GM12878 (cell line): Measurements from ENCODE around the gene NKTR. TPM values are rescaled to one million over a fixed set of nuclear protein-coding genes. Genes with fewer than 3 reads are reported as not detected.

Source experiments
- ATAC-seq: fragments of 200-7000 bp; cut with Tn5 transposase; 3 replicates; pipeline ENCODE4 v1.9.1; 2020; ENCODE audit warnings: mild to moderate bottlenecking, moderate library complexity
- Bru-seq: library from RNA; stranded (reverse); fragments of 400-500 nt; gene quantifications from one replicate; lab custom pipeline; 2021; lab: Mats Ljungman, UMichigan
- BruChase-seq, 2 experiments: library from RNA; stranded (reverse); fragments of 400-500 nt; gene quantifications; one replicate each; lab custom pipeline; 2021; lab: Mats Ljungman, UMichigan
- BruUV-seq: library from RNA; stranded (reverse); fragments of 400-500 nt; replicated peaks from 2 replicates; lab custom pipeline; 2021; lab: Mats Ljungman, UMichigan
- CTCF ChIA-PET: fragments of 300-600 bp; sonication (Branson Sonifier 250); formaldehyde crosslinking; extraction: SDS; loops from one replicate; lab custom pipeline; 2021; ENCODE audit warnings: inconsistent platforms; lab: Yijun Ruan, JAX
- POLR2A ChIA-PET: fragments of 350-600 bp; formaldehyde crosslinking; extraction: SDS; loops from one replicate; lab custom pipeline; 2021; ENCODE audit warnings: inconsistent platforms; lab: Charles Lee
- RAD21 ChIA-PET: fragments of 300-600 bp; sonication (Branson Sonifier 250); formaldehyde crosslinking; loops from one replicate; lab custom pipeline; 2023; ENCODE audit warnings: antibody characterized with exemption; ENCODE audit not compliant: unreplicated experiment; lab: Charles Lee
- SMC1A ChIA-PET: fragments of 300-600 bp; sonication (Branson Sonifier 250); formaldehyde crosslinking; loops from one replicate; lab custom pipeline; 2023; ENCODE audit not compliant: unreplicated experiment, uncharacterized antibody; lab: Charles Lee
- DNase-seq: peaks from one replicate; pipeline ENCODE4 v3.0.0-alpha.2; 2011; ENCODE audit warnings: low read depth, low spot score
- FAIRE-seq: peaks from 3 replicates; lab custom pipeline; 2011; peaks lifted over from hg19 to GRCh38; lab: Jason Lieb, UNC
- H2AFZ ChIP-seq: 2 replicates; pipeline ENCODE4 v1.6.0; 2011; ENCODE audit warnings: low read depth, low read length, control low read depth; ENCODE audit not compliant: control insufficient read depth
- H3K27ac ChIP-seq: 2 replicates; pipeline ENCODE4 v1.5.1; 2011; ENCODE audit warnings: control low read depth; ENCODE audit not compliant: control insufficient read depth, insufficient read depth
- H3K27me3 ChIP-seq, 2 experiments: replicated peaks in 1 of 2; 2 replicates each; pipeline versions ENCODE4 v1.6.0 to v1.6.1; 2011; ENCODE audit warnings: low read length in 1 of 2; ENCODE audit not compliant: control insufficient read depth in 2 of 2, insufficient read depth in 2 of 2
- H3K36me3 ChIP-seq, 2 experiments: 2 replicates each; pipeline ENCODE4 v1.5.1; 2011; ENCODE audit warnings: low read length in 1 of 2; ENCODE audit not compliant: control insufficient read depth in 2 of 2, insufficient read depth in 2 of 2
- H3K4me1 ChIP-seq: 2 replicates; pipeline ENCODE4 v1.6.1; 2011; ENCODE audit warnings: mild to moderate bottlenecking, low read length, moderate library complexity, mixed read lengths; ENCODE audit not compliant: control insufficient read depth, insufficient read depth
- H3K4me2 ChIP-seq: 2 replicates; pipeline ENCODE4 v1.6.0; 2011; ENCODE audit warnings: control low read depth; ENCODE audit not compliant: control insufficient read depth, insufficient read depth
- H3K4me3 ChIP-seq: fragments of 200-600 bp; sonication (generic); 2 replicates; pipeline ENCODE4 v1.5.1; 2016
- H3K79me2 ChIP-seq: 2 replicates; pipeline ENCODE4 v1.6.0; 2011; ENCODE audit warnings: low read length; ENCODE audit not compliant: control insufficient read depth, insufficient read depth
- H3K9ac ChIP-seq: 2 replicates; pipeline ENCODE4 v1.8.0; 2011; ENCODE audit warnings: low read length, control low read depth, mixed read lengths; ENCODE audit not compliant: control insufficient read depth, insufficient read depth
- H3K9me3 ChIP-seq: replicated peaks from 3 replicates; pipeline ENCODE4 v1.5.1; 2011; ENCODE audit warnings: mild to moderate bottlenecking, low read length; ENCODE audit not compliant: control insufficient read depth, insufficient read depth
- H4K20me1 ChIP-seq: 2 replicates; pipeline ENCODE4 v1.6.0; 2011; ENCODE audit not compliant: control insufficient read depth, insufficient read depth
- ATF2 ChIP-seq: IDR thresholded peaks from 2 replicates; pipeline ENCODE4 v1.6.1; 2012; ENCODE audit warnings: low read length, inconsistent platforms
- GATAD2B ChIP-seq: fragments of 450-650 bp; conservative IDR thresholded peaks from 2 replicates; pipeline ENCODE4 v1.6.1; 2017; ENCODE audit warnings: low read depth, mild to moderate bottlenecking, moderate library complexity
- MTA3 ChIP-seq: IDR thresholded peaks from 2 replicates; pipeline ENCODE4 v1.6.1; 2012; ENCODE audit warnings: low read length, inconsistent platforms, borderline replicate concordance
- RELA ChIP-seq: fragments of 450-650 bp; IDR thresholded peaks from 2 replicates; pipeline ENCODE4 v1.8.0; 2014; ENCODE audit warnings: borderline replicate concordance; ENCODE audit not compliant: partially characterized antibody
- SMAD1 ChIP-seq: fragments of 450-650 bp; IDR thresholded peaks from 2 replicates; pipeline ENCODE4 v1.6.1; 2018; ENCODE audit warnings: mild to moderate bottlenecking, low read depth; ENCODE audit not compliant: partially characterized antibody
- SMARCA5 ChIP-seq: fragments of 450-650 bp; IDR thresholded peaks from 2 replicates; pipeline ENCODE4 v1.6.1; 2017; ENCODE audit warnings: mild to moderate bottlenecking
- STAT3 ChIP-seq: IDR thresholded peaks from 2 replicates; pipeline ENCODE4 v1.6.1; 2011; ENCODE audit warnings: low read depth, low read length, improper control_type of control experiment
- SUPT20H ChIP-seq: IDR thresholded peaks from 2 replicates; pipeline ENCODE4 v1.6.1; 2011; ENCODE audit warnings: low read depth, mild to moderate bottlenecking, low read length, moderate library complexity, borderline replicate concordance; ENCODE audit not compliant: control insufficient read depth
- TAF1 ChIP-seq: IDR thresholded peaks from 2 replicates; pipeline ENCODE4 v1.6.1; 2011; ENCODE audit warnings: mild to moderate bottlenecking, low read depth, low read length, borderline replicate concordance
- TARDBP ChIP-seq: IDR thresholded peaks from 2 replicates; pipeline ENCODE4 v1.6.1; 2016; ENCODE audit warnings: borderline replicate concordance
- WGBS: methylation state at CpG from one replicate; pipeline ENCODE4 v1.1.6; 2016; ENCODE audit warnings: low lambda C conversion rate; ENCODE audit not compliant: insufficient replicate concordance, insufficient coverage; ENCODE audit errors: missing lambda C conversion rate; 5-methylcytosine and 5-hydroxymethylcytosine counted together
- in situ Hi-C: fragments of 300-500 bp; cut with MboI; formaldehyde crosslinking; loops from 9 replicates; pipeline ENCODE4 v1.14.3; 2018; ENCODE audit warnings: mixed read lengths
- intact Hi-C: fragments of 100-400 bp; cut with micrococcal nuclease; formaldehyde crosslinking; loops from one replicate; pipeline ENCODE4 v1.14.2; 2022; ENCODE audit not compliant: unreplicated experiment
- long read RNA-seq, 2 experiments: library from polyadenylated mRNA; unstranded; transcript quantifications; one replicate each; pipeline ENCODE4 v2.0.0, GENCODE V29; 2019 to 2020
- polyA minus RNA-seq, 3 experiments: library from RNA; depleted of rRNA, polyadenylated mRNA; stranded (reverse); fragments of >200 nt; gene quantifications; 2 replicates each; pipeline ENCODE4 v1.2.3, GENCODE V29; 2011
- polyA plus RNA-seq, 11 experiments: library from polyadenylated mRNA; depleted of rRNA in 4 of 11; unstranded in 6 of 11; stranded (reverse) in 5 of 11; fragments of >200 nt; fragmentation: Nextera tagmentation in 4 of 11; fragmentation: Illumina TruSeq in 1 of 11; extraction: Ambion mirVana in 4 of 11; extraction: Trizol in 1 of 11; gene quantifications; 1 replicate in 1 of 11; 2 replicates in 10 of 11; pipeline versions ENCODE4 v1.2.1 to v1.2.3, GENCODE V29; 2011 to 2016; ENCODE audit warnings: inconsistent platforms in 2 of 11, missing spikeins in 2 of 11, low read depth in 1 of 11
- total RNA-seq, 4 experiments: library from RNA; depleted of rRNA in 3 of 4; stranded (reverse); fragments of >200 nt in 3 of 4; fragmentation: Illumina TruSeq in 1 of 4; extraction: Trizol in 1 of 4; gene quantifications; 2 replicates each; pipeline versions ENCODE4 v1.2.1 to v1.2.3, GENCODE V29; 2013 to 2021
- TF ChIP-seq, protein P1 (sequence below): IDR thresholded peaks from 2 replicates; pipeline ENCODE4 v1.6.1; 2012; ENCODE audit warnings: low read depth, low read length, improper control_type of control experiment

The NKTR gene
- 778 and 789 TPM in 2 replicates for total RNA-seq (2013; cell fraction: nucleolus; rRNA removed)
- 59.6 and 72.6 TPM in 2 replicates for total RNA-seq (2014; rRNA removed)
- 77.5 and 84.0 TPM in 2 replicates for total RNA-seq (2014; rRNA removed; fragmentation: Illumina TruSeq; extraction: Trizol)
- total RNA-seq (2021) = 45.0 and 51.1 TPM in 2 replicates
- polyA plus RNA-seq (2011; ENCODE audit: low read depth) = 36.3 TPM
- polyA plus RNA-seq (2011; rRNA removed) = 87.0 and 148 TPM in 2 replicates
- 19.4 and 23.0 TPM in 2 replicates for polyA plus RNA-seq (2011; cell fraction: cytosol; rRNA removed)
- polyA plus RNA-seq (2011; cell fraction: nucleus; rRNA removed) = 209 and 223 TPM in 2 replicates
- polyA plus RNA-seq (2012) = 50.3 and 54.0 TPM in 2 replicates
- polyA plus RNA-seq (2014; fragmentation: Illumina TruSeq; extraction: Trizol) = 91.9 and 128 TPM in 2 replicates
- polyA plus RNA-seq (2014; fragmentation: Nextera tagmentation; extraction: Ambion mirVana) = 10 to 100 TPM; 15.3 to 27.8 TPM
- polyA plus RNA-seq (2014; rRNA removed) = 62.6 and 73.7 TPM in 2 replicates
- polyA plus RNA-seq (2016; fragmentation: Nextera tagmentation; extraction: Ambion mirVana) = 10 to 100 TPM; 40.0 to 46.0 TPM
- polyA minus RNA-seq (2011; rRNA and poly(A)+ RNA removed) = 49.7 and 59.7 TPM in 2 replicates
- 14.8 and 23.2 TPM in 2 replicates for polyA minus RNA-seq (2011; cell fraction: cytosol; rRNA and poly(A)+ RNA removed)
- 129 and 184 TPM in 2 replicates for polyA minus RNA-seq (2011; cell fraction: nucleus; rRNA and poly(A)+ RNA removed)
- percentile 94 among the genes with signal in this experiment for Bru-seq, nascent RNA
- BruChase-seq, experiment 1, labeled RNA remaining after a 6-hour chase = percentile 99 among the genes with signal in this experiment
- percentile 99 among the genes with signal in this experiment for BruChase-seq, experiment 2, labeled RNA remaining after a 2-hour chase
- long read RNA-seq, experiment 1, partial matches to known transcripts = 13 of 23 reads
- long read RNA-seq, experiment 1, other reads (novel, unspliced or antisense) = 9 of 23 reads
- long read RNA-seq, experiment 2, partial matches to known transcripts = 94 of 138 reads
- long read RNA-seq, experiment 2, other reads (novel, unspliced or antisense) = 40 of 138 reads

GRCh38 chr3:42600111-42600957 lies at the start of gene NKTR:
NKTR (plus strand) TSS chr3:42600686; CDS start chr3:42601007, 321 bp downstream.
- intact Hi-C loops (loop anchor here (1.0 kb wide), 1 partner anchor 10 kb away; the partner anchor contains the start of gene SS18L2), in situ Hi-C loops (no loop called here)
- peak within 1 kb of the TSS; percentile 91 for H3K4me2 ChIP-seq
- under 1% methylated on average over 61 of the region's 76 CpGs for WGBS
- peak; percentile 99 for FAIRE-seq
- no peaks in the 10 kb centered on the region; the same call in 1 of the 3 replicates for H3K9me3 ChIP-seq
- H3K36me3 ChIP-seq = no peaks in the 10 kb centered on the region
- no peaks in the 10 kb centered on the region for H4K20me1 ChIP-seq
- peak; percentile 87 for ATAC-seq
- peaks cover 3% of the 10 kb centered on the region; the same call in 1 of the 2 replicates for H3K4me1 ChIP-seq
- ChIA-PET RAD21 (interaction anchor here (0.6 to 3.8 kb wide), 7 partner anchors 9 to 579 kb away, joined by 3 to 32 read pairs (median 6); partner anchors contain the start of genes SEC22C and SS18L2), SMC1A (interaction anchor here (1.1 to 3.9 kb wide), 6 partner anchors 9 to 37 kb away, joined by 3 to 31 read pairs (median 14); partner anchors contain the start of gene SEC22C), POLR2A (interaction anchor here (1.5 to 4.3 kb wide), 5 partner anchors 10 to 53 kb away, joined by 7 to 69 read pairs (median 16); partner anchors contain the start of genes SEC22C, SS18L2 and ZBTB47), CTCF (interaction anchor here (1.8 to 4.0 kb wide), 5 partner anchors 10 to 34 kb away, joined by 5 to 41 read pairs (median 7); partner anchors contain the start of genes SEC22C and SS18L2)
- peak; percentile 98 for DNase-seq
- peak within 1 kb of the TSS; percentile 100 for H2AFZ ChIP-seq
- H3K27me3 ChIP-seq = no peaks in the 10 kb centered on the region
- peak within 1 kb of the TSS; percentile 97 for H3K4me3 ChIP-seq
- peak within 1 kb of the TSS; percentile 95 for H3K27ac ChIP-seq
- H3K9ac ChIP-seq = peak within 1 kb of the TSS; percentile 96
- BruUV-seq = no TSS peak
- peaks cover 46% of the 10 kb centered on the region for H3K79me2 ChIP-seq
- TF ChIP-seq ATF2 (peak; percentile 42; the same call in 1 of the 2 replicates), SMARCA5 (no peak; the same call in 1 of the 2 replicates), TAF1 (peak; percentile 87), SUPT20H (no peak), MTA3 (no peak), RELA (peak; percentile 40), SMAD1 (no peak), GATAD2B (peak; percentile 77), TARDBP (no peak), STAT3 (no peak)
- TF ChIP-seq, protein P1, sequence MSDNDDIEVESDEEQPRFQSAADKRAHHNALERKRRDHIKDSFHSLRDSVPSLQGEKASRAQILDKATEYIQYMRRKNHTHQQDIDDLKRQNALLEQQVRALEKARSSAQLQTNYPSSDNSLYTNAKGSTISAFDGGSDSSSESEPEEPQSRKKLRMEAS = peak; percentile 73; the same call in 1 of the 2 replicates
